OCI-LY1 (cell line): ENCODE measurements around the gene NEMF.
"Not testable (repeated sequence)": the region's sequence is repeated elsewhere in the genome, so short reads cannot be mapped to it uniquely, and the experiment has no call there.

Source experiments
- H2AFZ ChIP-seq: fragments of 200-600 bp; sonication (generic), shearing (Covaris generic); 2 replicates; pipeline ENCODE4 v1.6.0; 2014; ENCODE audit warnings: antibody characterized with exemption, mild to moderate bottlenecking, low read length
- H3F3A ChIP-seq: fragments of 200-600 bp; sonication (generic), shearing (Covaris generic); 2 replicates; pipeline ENCODE4 v1.6.0; 2014; ENCODE audit warnings: mild to moderate bottlenecking, antibody characterized with exemption, low read length, moderate library complexity; ENCODE audit not compliant: insufficient read depth
- H3K27ac ChIP-seq: fragments of 200-600 bp; sonication (generic); 2 replicates; pipeline ENCODE4 v1.5.1; 2014; ENCODE audit warnings: low read length, mixed run types, mild to moderate bottlenecking, low read depth; ENCODE audit not compliant: poor library complexity, severe bottlenecking
- H3K27me3 ChIP-seq: fragments of 200-600 bp; sonication (generic); 2 replicates; pipeline ENCODE4 v1.6.0; 2014; ENCODE audit warnings: antibody characterized with exemption, mild to moderate bottlenecking, low read length, moderate library complexity; ENCODE audit not compliant: insufficient read depth
- H3K36me3 ChIP-seq: fragments of 200-600 bp; sonication (generic); 2 replicates; pipeline ENCODE4 v1.6.1; 2014; ENCODE audit warnings: mild to moderate bottlenecking, antibody characterized with exemption, low read length, moderate library complexity, mixed read lengths; ENCODE audit not compliant: insufficient read depth
- H3K4me1 ChIP-seq: fragments of 200-600 bp; sonication (generic); 2 replicates; pipeline ENCODE4 v1.5.1; 2014; ENCODE audit warnings: mild to moderate bottlenecking, low read length, moderate library complexity; ENCODE audit not compliant: insufficient read depth, severe bottlenecking
- H3K4me2 ChIP-seq: fragments of 200-600 bp; sonication (generic), shearing (Covaris generic); 2 replicates; pipeline ENCODE4 v1.6.1; 2014; ENCODE audit warnings: low read length
- H3K4me3 ChIP-seq: fragments of 200-600 bp; sonication (generic); 2 replicates; pipeline ENCODE4 v1.5.1; 2014; ENCODE audit warnings: low read length, low read depth, mild to moderate bottlenecking, mixed read lengths; ENCODE audit not compliant: poor library complexity, severe bottlenecking
- H3K79me2 ChIP-seq: fragments of 200-600 bp; shearing (Covaris generic); 2 replicates; pipeline ENCODE4 v1.6.1; 2016; ENCODE audit warnings: mixed run types, low read length, mixed read lengths; ENCODE audit not compliant: insufficient read depth
- H3K9ac ChIP-seq: fragments of 200-600 bp; sonication (generic), shearing (Covaris generic); 2 replicates; pipeline ENCODE4 v1.6.1; 2014; ENCODE audit warnings: mild to moderate bottlenecking, low read length, mixed read lengths
- H3K9me2 ChIP-seq: fragments of 200-600 bp; sonication (generic), shearing (Covaris generic); 2 replicates; pipeline ENCODE4 v1.6.1; 2014; ENCODE audit warnings: low read depth, mild to moderate bottlenecking, low read length, mixed read lengths
- H3K9me3 ChIP-seq: fragments of 200-600 bp; shearing (Covaris generic); 2 replicates; pipeline ENCODE4 v1.6.1; 2014; ENCODE audit warnings: low read length, mixed read lengths
- H4K20me1 ChIP-seq: fragments of 200-600 bp; sonication (generic), shearing (Covaris generic); 2 replicates; pipeline ENCODE4 v1.6.0; 2016; ENCODE audit warnings: mild to moderate bottlenecking, low read length; ENCODE audit not compliant: insufficient read depth
- EZH2 ChIP-seq: fragments of 200-600 bp; sonication (generic), shearing (Covaris generic); IDR thresholded peaks from 2 replicates; pipeline ENCODE4 v1.8.0; 2017; ENCODE audit warnings: borderline replicate concordance, mixed run types, mild to moderate bottlenecking, antibody characterized with exemption, low read length, moderate library complexity, mixed read lengths
- TF ChIP-seq, protein P1 (sequence below): fragments of 200-600 bp; sonication (generic), shearing (Covaris generic); IDR thresholded peaks from 2 replicates; pipeline ENCODE4 v1.5.1; 2017; ENCODE audit warnings: mild to moderate bottlenecking, antibody characterized with exemption, low read length, moderate library complexity, mixed read lengths

NEMF gene

DNA sequence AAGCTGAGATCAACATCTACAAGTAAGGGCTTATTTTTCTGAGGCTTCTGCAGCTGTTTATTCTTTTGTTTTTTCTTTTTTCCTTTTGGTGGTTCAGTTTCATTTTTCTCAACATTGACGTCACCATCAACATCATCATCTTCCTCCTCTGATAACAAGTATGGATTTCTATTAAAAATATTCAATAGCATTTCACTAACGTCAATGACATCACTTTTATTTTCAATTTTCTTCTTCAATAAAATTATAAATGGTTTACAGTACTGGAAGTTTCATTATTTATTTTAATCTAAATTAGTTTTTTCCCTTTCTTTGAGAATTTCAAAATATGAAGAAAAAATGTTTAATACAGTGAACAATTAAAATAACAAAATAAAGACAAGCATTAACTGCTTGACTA lies 23.9 kb downstream of the NEMF start:
- Histone ChIP-seq H3K4me3 (no peak overlapping the region), H3K9ac (no peak overlapping the region), H3K9me2 (no peaks in the 10 kb centered on the region), H3F3A (no peaks in the 10 kb centered on the region), H3K9me3 (no peaks in the 10 kb centered on the region), H3K27me3 (no peaks in the 10 kb centered on the region), H3K4me2 (no peak overlapping the region), H3K79me2 (no peaks in the 10 kb centered on the region), H2AFZ (no peak overlapping the region), H3K4me1 (no peaks in the 10 kb centered on the region), H3K36me3 (peaks cover 96% of the 10 kb centered on the region), H3K27ac (no peak overlapping the region), H4K20me1 (no peaks in the 10 kb centered on the region)
- TF ChIP-seq EZH2, result no peak
- TF ChIP-seq, protein P1, sequence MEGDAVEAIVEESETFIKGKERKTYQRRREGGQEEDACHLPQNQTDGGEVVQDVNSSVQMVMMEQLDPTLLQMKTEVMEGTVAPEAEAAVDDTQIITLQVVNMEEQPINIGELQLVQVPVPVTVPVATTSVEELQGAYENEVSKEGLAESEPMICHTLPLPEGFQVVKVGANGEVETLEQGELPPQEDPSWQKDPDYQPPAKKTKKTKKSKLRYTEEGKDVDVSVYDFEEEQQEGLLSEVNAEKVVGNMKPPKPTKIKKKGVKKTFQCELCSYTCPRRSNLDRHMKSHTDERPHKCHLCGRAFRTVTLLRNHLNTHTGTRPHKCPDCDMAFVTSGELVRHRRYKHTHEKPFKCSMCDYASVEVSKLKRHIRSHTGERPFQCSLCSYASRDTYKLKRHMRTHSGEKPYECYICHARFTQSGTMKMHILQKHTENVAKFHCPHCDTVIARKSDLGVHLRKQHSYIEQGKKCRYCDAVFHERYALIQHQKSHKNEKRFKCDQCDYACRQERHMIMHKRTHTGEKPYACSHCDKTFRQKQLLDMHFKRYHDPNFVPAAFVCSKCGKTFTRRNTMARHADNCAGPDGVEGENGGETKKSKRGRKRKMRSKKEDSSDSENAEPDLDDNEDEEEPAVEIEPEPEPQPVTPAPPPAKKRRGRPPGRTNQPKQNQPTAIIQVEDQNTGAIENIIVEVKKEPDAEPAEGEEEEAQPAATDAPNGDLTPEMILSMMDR, result no peak

DNA sequence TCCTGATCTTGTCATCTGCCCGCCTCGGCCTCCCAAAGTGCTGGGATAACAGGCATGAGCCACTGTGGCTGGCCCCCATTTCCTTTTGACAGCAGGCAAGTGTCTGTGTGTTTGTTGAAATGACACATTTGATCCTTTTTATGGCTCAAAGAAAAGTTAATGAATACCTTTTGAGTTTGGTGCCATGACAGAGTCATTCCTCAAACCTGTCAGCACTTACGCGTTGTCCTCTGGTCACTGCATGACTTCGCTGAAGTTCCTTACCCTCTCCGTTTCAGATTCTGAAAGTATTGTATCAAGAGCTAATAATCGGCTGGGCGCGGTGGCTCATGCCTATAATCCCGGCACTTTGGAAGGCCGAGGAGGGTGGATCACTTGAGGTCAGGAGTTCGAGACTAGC lies 32.4 kb downstream of the NEMF start:
- Histone ChIP-seq H4K20me1 (no peaks in the 10 kb centered on the region), H3K36me3 (peaks cover 78% of the 10 kb centered on the region), H3K4me1 (no peaks in the 10 kb centered on the region), H3K27ac (no peak overlapping the region), H3K9me3 (peaks cover 10% of the 10 kb centered on the region; the same call in 1 of the 2 replicates), H3K9me2 (no peaks in the 10 kb centered on the region), H2AFZ (no peak overlapping the region), H3K9ac (no peak overlapping the region), H3K4me3 (no peak overlapping the region), H3F3A (no peaks in the 10 kb centered on the region), H3K27me3 (no peaks in the 10 kb centered on the region), H3K79me2 (no peaks in the 10 kb centered on the region), H3K4me2 (no peak overlapping the region)
- TF ChIP-seq EZH2, result no peak
- TF ChIP-seq, protein P1, result no peak

DNA sequence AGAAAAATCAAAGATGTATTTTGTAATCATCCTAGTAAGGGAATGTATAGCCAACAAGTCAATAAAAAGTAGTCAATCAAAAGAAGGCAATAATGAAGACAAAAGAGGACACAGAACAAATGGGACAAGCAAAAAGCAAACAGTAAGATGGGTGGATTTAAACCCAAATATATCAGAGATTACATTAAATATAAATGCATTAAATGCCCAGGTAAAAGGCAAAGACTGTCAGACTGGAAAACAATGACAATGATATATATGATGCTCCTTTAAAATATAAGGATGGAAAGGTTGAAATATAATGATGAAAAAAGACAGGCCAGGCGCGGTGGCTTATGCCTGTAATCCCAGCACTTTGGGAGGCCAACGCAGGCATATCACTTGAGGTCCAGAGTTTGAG lies 35.7 kb downstream of the NEMF start:
- TF ChIP-seq, protein P1, result no peak
- no peak for TF ChIP-seq EZH2
- Histone ChIP-seq H3K79me2 (no peaks in the 10 kb centered on the region), H3K4me2 (no peak overlapping the region), H4K20me1 (no peaks in the 10 kb centered on the region), H3F3A (no peaks in the 10 kb centered on the region), H3K27ac (no peak overlapping the region), H2AFZ (no peak overlapping the region), H3K4me1 (no peaks in the 10 kb centered on the region), H3K4me3 (no peak overlapping the region), H3K9ac (no peak overlapping the region), H3K27me3 (no peaks in the 10 kb centered on the region), H3K36me3 (peaks cover 77% of the 10 kb centered on the region), H3K9me2 (no peaks in the 10 kb centered on the region), H3K9me3 (peaks cover 10% of the 10 kb centered on the region; the same call in 1 of the 2 replicates)

DNA sequence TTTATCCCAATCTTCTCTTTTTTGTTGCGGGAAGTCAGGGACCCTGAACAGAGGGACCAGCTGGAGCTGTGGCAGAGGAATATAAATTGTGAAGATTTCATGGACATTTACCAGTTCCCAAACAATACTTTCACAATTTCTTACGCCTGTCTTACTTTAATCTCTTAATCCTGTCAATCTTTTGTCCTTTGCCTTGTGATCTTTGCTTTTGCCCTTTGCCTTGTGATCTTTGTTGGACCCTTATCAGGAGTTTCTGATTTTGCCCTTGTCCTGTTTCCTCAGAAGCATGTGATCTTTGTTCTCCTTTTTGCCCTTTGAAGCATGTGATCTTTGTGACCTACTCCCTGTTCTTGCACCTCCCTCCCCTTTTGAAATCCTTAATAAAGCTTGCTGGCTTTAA lies 36.5 kb downstream of the NEMF start:
- not testable (repeated sequence) for H3K79me2 ChIP-seq, H4K20me1 ChIP-seq, H3K27me3 ChIP-seq, H2AFZ ChIP-seq, H3K4me2 ChIP-seq, H3K9ac ChIP-seq, H3K4me1 ChIP-seq, H3F3A ChIP-seq, H3K9me3 ChIP-seq, H3K27ac ChIP-seq, H3K4me3 ChIP-seq, H3K9me2 ChIP-seq
- H3K36me3 ChIP-seq, result peaks cover 84% of the 10 kb centered on the region
